Stimulated activated naive CD8-positive, alpha-beta T cell treated with anti-CD3 and anti-CD28 coated beads, Interleukin-15, Interleukin-2, amounts not matched to agents 100 ng/mL and 50 ng/mL, for 24 hours (primary cell): Measurements from ENCODE around the gene DPF3.

ENCODE experiments used
- H3K27ac Mint-ChIP-seq: one replicate; pipeline ENCODE4 v1.8.0; 2021; ENCODE audit warnings: mild to moderate bottlenecking, mixed read lengths
- H3K27me3 Mint-ChIP-seq: one replicate; pipeline ENCODE4 v1.8.0; 2021; ENCODE audit warnings: mixed read lengths
- H3K36me3 Mint-ChIP-seq: one replicate; pipeline ENCODE4 v1.8.0; 2021; ENCODE audit warnings: low read depth, mixed read lengths
- H3K4me1 Mint-ChIP-seq: one replicate; pipeline ENCODE4 v1.8.0; 2021; ENCODE audit warnings: low read depth, mixed read lengths
- H3K4me3 Mint-ChIP-seq: one replicate; pipeline ENCODE4 v1.8.0; 2021; ENCODE audit warnings: mild to moderate bottlenecking, mixed read lengths
- H3K9me3 Mint-ChIP-seq: one replicate; pipeline ENCODE4 v1.8.0; 2021; ENCODE audit warnings: mixed read lengths

DPF3 gene

DNA sequence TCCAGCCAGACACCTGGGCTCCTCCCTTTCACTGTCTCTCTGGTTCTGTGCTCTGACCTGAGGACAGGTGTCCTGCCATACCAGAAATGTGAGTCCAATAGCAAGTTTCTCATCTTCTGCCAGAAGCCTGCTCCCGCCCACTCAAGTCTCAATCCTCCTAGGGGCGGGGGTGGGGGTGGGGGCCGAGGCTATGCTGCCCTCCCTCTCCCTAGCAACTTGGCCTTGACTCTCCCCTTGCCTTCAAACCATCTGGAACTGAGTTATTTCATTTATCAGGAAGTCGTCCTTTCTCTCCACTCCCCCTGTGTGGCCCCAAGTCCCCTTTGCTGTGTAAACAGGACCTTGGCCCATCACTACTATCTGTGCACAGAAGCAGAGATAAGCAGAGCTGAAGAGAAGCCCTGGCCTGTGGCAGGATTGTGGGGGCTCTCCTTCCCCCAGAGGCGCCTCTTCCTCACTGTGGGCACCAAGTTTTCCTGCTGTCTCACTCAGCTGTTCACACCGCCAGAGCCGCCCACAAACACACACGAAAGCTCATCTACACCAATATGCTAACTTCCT, 117.1 kb downstream of the DPF3 start:
- Mint-ChIP-seq H3K4me3 (no peak overlapping the region), H3K9me3 (no peaks in the 10 kb centered on the region), H3K27me3 (no peaks in the 10 kb centered on the region), H3K27ac (no peak overlapping the region), H3K36me3 (no peaks in the 10 kb centered on the region), H3K4me1 (peaks cover 15% of the 10 kb centered on the region)

- Mint-ChIP-seq H3K9me3 (no peaks in the 10 kb centered on the region), H3K4me1 (peaks cover 15% of the 10 kb centered on the region), H3K4me3 (no peak overlapping the region), H3K27ac (no peak overlapping the region), H3K36me3 (no peaks in the 10 kb centered on the region), H3K27me3 (no peaks in the 10 kb centered on the region)
Measured at GRCh38 chr14:72775923-72776554, 117.9 kb downstream of the DPF3 start.

DNA sequence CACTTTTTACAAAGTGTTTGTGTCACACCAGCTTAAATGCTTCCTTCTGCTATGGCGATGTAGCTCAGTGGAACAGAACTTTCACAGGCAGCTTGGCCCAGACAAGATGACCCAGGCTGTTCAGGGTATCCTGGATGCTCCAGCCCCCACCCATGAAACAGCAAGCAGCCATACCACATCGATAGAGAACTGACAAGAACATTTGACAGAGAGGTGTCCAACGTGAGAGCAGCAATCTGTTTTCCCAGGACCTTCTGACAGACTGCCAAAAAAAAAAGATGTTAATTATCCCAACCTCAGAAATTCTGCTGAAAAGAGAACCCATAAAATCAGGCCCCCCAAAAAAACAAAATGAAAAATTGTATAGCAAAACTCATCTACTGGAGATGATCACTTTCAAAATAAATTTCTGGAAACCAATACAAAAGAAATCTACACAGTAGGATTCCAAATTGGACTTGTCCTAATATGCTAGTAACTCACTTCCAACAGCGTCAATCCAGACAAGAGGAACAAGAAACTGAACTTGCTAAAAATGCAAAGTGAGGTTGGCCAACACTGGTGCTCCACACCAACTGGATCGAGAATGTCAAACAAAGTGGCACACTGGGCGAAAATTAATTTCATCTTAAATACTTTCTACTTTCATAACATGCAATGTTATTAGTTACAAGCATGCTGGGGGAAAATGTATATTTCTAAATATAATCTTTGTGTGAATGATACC, 118.8 kb downstream of the DPF3 start:
- Mint-ChIP-seq H3K36me3 (peaks cover 4% of the 10 kb centered on the region), H3K4me3 (no peak overlapping the region), H3K27me3 (no peaks in the 10 kb centered on the region), H3K27ac (no peak overlapping the region), H3K9me3 (no peaks in the 10 kb centered on the region), H3K4me1 (peaks cover 15% of the 10 kb centered on the region)

DNA sequence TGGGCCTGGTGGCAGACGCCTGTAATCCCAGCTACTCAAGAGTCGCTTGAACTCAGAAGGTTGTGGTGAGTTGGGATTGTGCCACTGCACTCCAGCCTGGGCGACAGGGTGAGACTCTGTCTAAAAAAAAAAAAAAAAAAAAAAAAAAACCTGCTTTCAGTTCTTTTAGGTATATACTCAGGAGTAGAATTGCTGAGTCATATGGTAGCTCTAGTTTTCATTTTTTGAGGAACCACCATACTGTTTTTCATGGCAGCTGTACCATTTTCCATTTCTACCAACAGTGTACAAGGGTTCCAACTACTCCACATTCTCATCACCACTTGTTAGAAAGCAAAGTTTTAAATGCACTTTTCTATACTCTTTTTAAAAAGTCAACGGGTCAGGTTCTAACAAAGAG, 119.8 kb downstream of the DPF3 start:
- no peak overlapping the region for H3K27ac Mint-ChIP-seq
- H3K9me3 Mint-ChIP-seq = no peaks in the 10 kb centered on the region
- no peaks in the 10 kb centered on the region for H3K27me3 Mint-ChIP-seq
- peaks cover 15% of the 10 kb centered on the region for H3K4me1 Mint-ChIP-seq
- peaks cover 8% of the 10 kb centered on the region for H3K36me3 Mint-ChIP-seq
- no peak overlapping the region for H3K4me3 Mint-ChIP-seq

- peaks cover 2% of the 10 kb centered on the region for H3K4me1 Mint-ChIP-seq
- peaks cover 27% of the 10 kb centered on the region for H3K36me3 Mint-ChIP-seq
- H3K27me3 Mint-ChIP-seq = no peaks in the 10 kb centered on the region
- no peak overlapping the region for H3K4me3 Mint-ChIP-seq
- peaks cover 14% of the 10 kb centered on the region for H3K9me3 Mint-ChIP-seq
- no peak overlapping the region for H3K27ac Mint-ChIP-seq
Measured at GRCh38 chr14:72771561-72771960, 122.3 kb downstream of the DPF3 start.

- Mint-ChIP-seq H3K4me3 (no peak overlapping the region), H3K4me1 (no peaks in the 10 kb centered on the region), H3K27ac (no peak overlapping the region), H3K27me3 (no peaks in the 10 kb centered on the region), H3K36me3 (peaks cover 31% of the 10 kb centered on the region), H3K9me3 (peaks cover 14% of the 10 kb centered on the region)
Measured at GRCh38 chr14:72766296-72766695, 127.6 kb downstream of the DPF3 start.

DNA sequence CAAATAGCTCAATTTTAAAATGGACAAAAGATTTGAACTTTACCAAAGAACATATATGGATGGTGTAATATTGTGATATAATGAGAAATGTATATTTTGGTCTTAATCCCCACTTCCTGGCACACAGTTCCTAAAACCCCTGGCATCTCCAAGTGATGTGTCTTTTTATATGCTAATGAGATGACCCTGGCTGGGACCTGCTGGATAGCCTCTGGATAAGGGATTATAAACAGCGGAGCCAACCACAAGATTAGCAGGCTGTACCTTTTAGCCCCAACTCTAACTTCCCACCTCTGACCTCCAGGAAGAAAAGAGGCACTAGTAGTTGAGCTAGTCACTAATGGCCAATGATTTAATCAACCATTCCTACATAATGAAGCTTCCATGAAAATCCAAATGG, 130.0 kb downstream of the DPF3 start:
- no peak overlapping the region for H3K27ac Mint-ChIP-seq
- peaks cover 34% of the 10 kb centered on the region for H3K36me3 Mint-ChIP-seq
- H3K27me3 Mint-ChIP-seq = no peaks in the 10 kb centered on the region
- no peaks in the 10 kb centered on the region for H3K4me1 Mint-ChIP-seq
- peaks cover 23% of the 10 kb centered on the region for H3K9me3 Mint-ChIP-seq
- H3K4me3 Mint-ChIP-seq = no peak overlapping the region

GRCh38 chr14:72759670-72760069, 134.2 kb downstream of the DPF3 start:
- H3K36me3 Mint-ChIP-seq = peaks cover 21% of the 10 kb centered on the region
- H3K9me3 Mint-ChIP-seq = peaks cover 22% of the 10 kb centered on the region
- no peaks in the 10 kb centered on the region for H3K4me1 Mint-ChIP-seq
- H3K4me3 Mint-ChIP-seq = no peak overlapping the region
- no peak overlapping the region for H3K27ac Mint-ChIP-seq
- no peaks in the 10 kb centered on the region for H3K27me3 Mint-ChIP-seq

DNA sequence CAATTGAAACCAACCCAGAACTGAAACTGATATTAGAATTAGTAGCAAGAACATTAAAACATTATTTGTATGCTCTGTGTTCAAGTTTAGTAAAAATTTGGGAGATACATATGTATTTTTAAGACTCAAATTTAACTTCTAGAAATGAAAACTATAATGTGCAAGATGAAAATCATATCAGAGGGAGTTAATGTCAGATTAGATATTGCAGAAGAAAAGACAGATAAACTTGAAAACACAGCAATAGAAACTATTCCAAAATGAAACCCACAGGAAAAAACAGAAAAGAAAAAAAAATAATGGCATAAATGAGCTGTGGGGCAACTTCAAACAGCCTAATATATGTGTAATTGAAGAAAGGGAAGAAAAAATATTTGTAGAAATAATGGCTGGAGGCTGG, 134.9 kb downstream of the DPF3 start:
- Mint-ChIP-seq H3K4me1 (no peaks in the 10 kb centered on the region), H3K27me3 (no peaks in the 10 kb centered on the region), H3K4me3 (no peak overlapping the region), H3K27ac (no peak overlapping the region), H3K9me3 (peaks cover 22% of the 10 kb centered on the region), H3K36me3 (peaks cover 21% of the 10 kb centered on the region)

- Mint-ChIP-seq H3K27me3 (no peaks in the 10 kb centered on the region), H3K36me3 (peaks cover 21% of the 10 kb centered on the region), H3K9me3 (peaks cover 22% of the 10 kb centered on the region), H3K4me3 (no peak overlapping the region), H3K4me1 (no peaks in the 10 kb centered on the region), H3K27ac (no peak overlapping the region)
Measured at GRCh38 chr14:72758420-72758819, 135.5 kb downstream of the DPF3 start.

GRCh38 chr14:72756967-72757366, 136.9 kb downstream of the DPF3 start:
- Mint-ChIP-seq H3K4me3 (no peak overlapping the region), H3K9me3 (peaks cover 22% of the 10 kb centered on the region), H3K36me3 (peaks cover 21% of the 10 kb centered on the region), H3K4me1 (no peaks in the 10 kb centered on the region), H3K27ac (no peak overlapping the region), H3K27me3 (no peaks in the 10 kb centered on the region)

- H3K27me3 Mint-ChIP-seq = no peaks in the 10 kb centered on the region
- H3K36me3 Mint-ChIP-seq = peaks cover 21% of the 10 kb centered on the region
- peaks cover 22% of the 10 kb centered on the region for H3K9me3 Mint-ChIP-seq
- H3K4me1 Mint-ChIP-seq = no peaks in the 10 kb centered on the region
- no peak overlapping the region for H3K4me3 Mint-ChIP-seq
- H3K27ac Mint-ChIP-seq = no peak overlapping the region
Measured at GRCh38 chr14:72755766-72756165, 138.1 kb downstream of the DPF3 start.

DNA sequence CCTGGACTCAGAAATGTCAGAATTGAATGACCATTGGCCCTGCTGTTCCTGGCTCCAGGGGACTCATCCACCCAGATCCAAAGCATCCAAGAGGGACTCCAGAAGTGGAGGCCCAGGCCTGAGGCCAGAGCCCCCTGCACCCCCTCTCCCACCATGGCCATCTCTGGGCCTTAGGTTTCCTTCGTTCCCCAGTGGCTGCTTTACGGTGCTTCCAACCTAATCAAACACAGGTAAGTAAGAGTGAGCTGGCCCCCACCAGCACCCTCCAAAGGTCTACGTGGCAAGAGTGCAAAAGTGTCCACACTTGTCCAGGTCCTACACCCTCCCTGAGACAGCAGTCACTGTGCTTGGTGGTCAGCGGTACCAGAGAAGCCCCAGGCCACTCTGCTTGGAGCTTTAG, 139.0 kb downstream of the DPF3 start:
- H3K36me3 Mint-ChIP-seq = peaks cover 20% of the 10 kb centered on the region
- H3K4me3 Mint-ChIP-seq = no peak overlapping the region
- no peak overlapping the region for H3K27ac Mint-ChIP-seq
- H3K9me3 Mint-ChIP-seq = peaks cover 22% of the 10 kb centered on the region
- H3K27me3 Mint-ChIP-seq = no peaks in the 10 kb centered on the region
- H3K4me1 Mint-ChIP-seq = no peaks in the 10 kb centered on the region

GRCh38 chr14:72753879-72754400, 140.0 kb downstream of the DPF3 start:
- H3K36me3 Mint-ChIP-seq = peaks cover 10% of the 10 kb centered on the region
- H3K27me3 Mint-ChIP-seq = no peaks in the 10 kb centered on the region

DNA sequence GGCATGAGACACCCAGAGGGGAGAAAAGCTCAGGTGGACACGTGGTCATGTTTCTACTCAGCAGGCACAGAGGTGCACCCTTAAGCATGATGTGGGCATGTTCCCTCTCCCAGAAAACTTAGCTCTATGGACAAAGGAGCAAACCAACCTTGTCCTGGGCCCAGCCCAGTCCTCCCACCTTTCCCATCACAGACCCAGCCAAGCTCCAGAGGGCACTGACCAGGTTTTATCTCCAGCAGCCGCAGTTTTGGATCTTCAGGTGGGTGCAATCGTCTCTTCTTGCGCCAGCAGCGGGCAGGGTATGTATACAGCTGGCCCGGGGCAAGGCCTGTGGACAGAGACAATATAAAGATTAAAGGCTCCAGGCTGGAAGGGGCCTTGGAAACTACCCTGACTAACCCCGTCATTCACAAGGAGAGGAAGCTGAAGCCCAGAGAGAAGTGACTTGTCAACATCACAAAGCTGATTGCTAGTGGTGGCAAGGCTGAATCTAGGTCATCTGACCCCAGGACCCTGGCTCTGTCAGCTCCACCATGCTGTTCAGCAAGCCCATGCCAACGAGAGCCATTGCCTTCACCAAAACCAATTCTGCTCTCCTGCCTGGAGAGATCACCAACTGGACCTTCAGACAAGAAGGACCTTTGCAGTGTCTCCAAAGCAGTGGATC, 140.7 kb downstream of the DPF3 start:
- H3K27ac Mint-ChIP-seq = no peak overlapping the region
- no peak overlapping the region for H3K4me3 Mint-ChIP-seq

More at GRCh38 chr14:72753879-72754400, 140.0 kb downstream of the DPF3 start:
- peaks cover 13% of the 10 kb centered on the region for H3K9me3 Mint-ChIP-seq
- H3K27ac Mint-ChIP-seq = no peak overlapping the region
- H3K4me3 Mint-ChIP-seq = no peak overlapping the region
- no peaks in the 10 kb centered on the region for H3K4me1 Mint-ChIP-seq

More for the DNA sequence above, 140.7 kb downstream of the DPF3 start:
- H3K36me3 Mint-ChIP-seq = peaks cover 6% of the 10 kb centered on the region
- peaks cover 7% of the 10 kb centered on the region for H3K9me3 Mint-ChIP-seq
- H3K4me1 Mint-ChIP-seq = no peaks in the 10 kb centered on the region
- H3K27me3 Mint-ChIP-seq = no peaks in the 10 kb centered on the region
